LNCAP (cell line): Measurements from ENCODE around the gene KRTAP5-9.

Experiments
- CTCF ChIP-seq: fragments of 450-650 bp; IDR thresholded peaks from 2 replicates; pipeline ENCODE4 v1.5.1; 2017; ENCODE audit warnings: mild to moderate bottlenecking

KRTAP5-9 gene

GRCh38 chr11:71545405-71545966 lies 2.7 kb upstream of the KRTAP5-9 start:
- TF ChIP-seq CTCF = no peak

GRCh38 chr11:71548716-71549151 lies 514 bp downstream of the KRTAP5-9 start:
- TF ChIP-seq CTCF = no peak

GRCh38 chr11:71551711-71552110 lies 3.5 kb downstream of the KRTAP5-9 start:
- no peak for TF ChIP-seq CTCF

- TF ChIP-seq CTCF = no peak
These were observed 6.8 kb downstream of the KRTAP5-9 start for GRCh38 chr11:71554996-71555395.

- no peak for TF ChIP-seq CTCF
These were observed 7.3 kb downstream of the KRTAP5-9 start for GRCh38 chr11:71555508-71555907.

- no peak for TF ChIP-seq CTCF
These were observed 7.8 kb downstream of the KRTAP5-9 start for GRCh38 chr11:71556018-71556417.

- no peak for TF ChIP-seq CTCF
These were observed 9.0 kb downstream of the KRTAP5-9 start for GRCh38 chr11:71557257-71557656.

GRCh38 chr11:71558996-71559395 lies 10.8 kb downstream of the KRTAP5-9 start:
- no peak for TF ChIP-seq CTCF
